HG02571 (cell line): ENCODE results near the gene NCBP3.

ENCODE experiments used
- ATAC-seq: cut with Tn5 transposase; IDR thresholded peaks from one replicate; pipeline ENCODE4 v1.9.1; 2021; ENCODE audit warnings: mild to moderate bottlenecking, moderate library complexity; ENCODE audit not compliant: unreplicated experiment

The NCBP3 gene

DNA sequence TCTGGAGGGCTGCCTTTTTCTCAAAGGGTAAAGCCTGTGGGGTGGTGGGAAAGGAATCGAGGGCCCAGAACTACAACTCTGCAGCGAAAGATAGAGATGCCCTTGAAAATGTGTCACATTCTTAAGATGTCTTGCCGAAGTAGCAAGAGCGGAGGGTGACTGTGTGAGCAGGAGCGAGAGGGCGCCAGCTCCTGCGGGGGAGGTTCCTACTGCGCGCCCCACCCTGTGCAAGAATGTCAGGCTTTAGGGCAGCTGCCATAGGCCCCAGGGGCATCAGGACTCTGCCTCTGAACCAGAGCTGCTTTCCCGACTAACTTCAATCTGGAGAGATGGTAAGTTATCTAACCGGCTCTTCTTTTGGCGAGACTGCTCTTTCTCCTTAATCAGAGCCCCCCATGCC, 33.3 kb downstream of the NCBP3 start:
- no peak for ATAC-seq

DNA sequence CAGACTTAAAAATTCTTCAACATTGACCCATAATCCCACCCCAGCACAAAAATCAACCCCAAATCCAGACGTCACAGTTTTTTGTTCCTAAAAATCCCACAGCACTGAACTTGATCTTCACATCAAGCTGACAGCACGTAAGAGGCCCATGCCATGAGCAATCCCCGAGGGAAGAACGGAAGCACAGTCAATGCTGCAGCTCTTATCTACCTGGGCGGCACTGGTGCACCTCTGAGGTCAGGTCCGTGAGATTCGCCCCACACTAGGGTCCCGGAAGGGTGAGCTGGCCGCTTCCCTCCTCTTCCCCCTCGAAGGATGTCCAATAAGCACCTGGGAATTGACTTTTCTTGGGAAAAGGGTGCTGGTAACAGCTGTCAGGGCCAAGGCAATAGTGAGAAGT, 33.8 kb downstream of the NCBP3 start:
- no peak for ATAC-seq

DNA sequence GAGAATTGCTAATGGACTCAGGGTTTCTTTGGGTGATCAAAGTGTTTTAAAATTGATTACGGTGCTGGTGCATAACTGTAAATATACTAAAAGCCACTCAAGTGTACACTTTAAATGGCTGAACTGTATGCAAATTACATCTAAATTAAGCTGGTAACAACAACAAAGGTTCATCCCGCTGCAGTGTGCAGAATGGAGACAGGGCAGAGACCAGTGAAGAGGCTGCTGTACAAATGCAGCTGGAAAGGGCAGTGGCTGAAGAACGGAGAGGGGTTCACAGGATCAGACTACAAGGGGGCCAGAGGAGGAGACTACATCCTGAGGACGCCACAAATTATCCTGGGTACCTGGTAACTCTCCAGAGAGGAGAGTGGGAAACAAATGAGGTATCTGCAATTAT, 36.0 kb downstream of the NCBP3 start:
- no peak for ATAC-seq

DNA sequence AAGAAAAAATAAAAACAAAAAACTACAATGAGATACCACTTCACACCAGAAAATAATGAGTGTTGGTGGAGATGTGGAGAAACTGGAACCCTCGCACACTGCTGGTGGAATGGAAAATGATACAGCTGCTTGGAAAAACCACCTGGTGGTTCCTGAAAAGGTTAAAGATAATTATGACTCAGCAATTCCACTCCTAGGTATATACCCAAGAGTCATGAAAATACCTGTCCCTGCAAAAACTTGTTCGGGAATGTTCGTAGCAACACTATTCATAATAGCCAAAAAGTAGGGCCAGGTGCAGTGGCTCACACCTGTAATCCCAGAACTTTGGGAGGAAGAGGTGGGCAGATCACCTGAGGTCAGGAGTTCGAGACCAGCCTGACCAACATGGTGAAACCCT, 36.9 kb downstream of the NCBP3 start:
- no peak for ATAC-seq

DNA sequence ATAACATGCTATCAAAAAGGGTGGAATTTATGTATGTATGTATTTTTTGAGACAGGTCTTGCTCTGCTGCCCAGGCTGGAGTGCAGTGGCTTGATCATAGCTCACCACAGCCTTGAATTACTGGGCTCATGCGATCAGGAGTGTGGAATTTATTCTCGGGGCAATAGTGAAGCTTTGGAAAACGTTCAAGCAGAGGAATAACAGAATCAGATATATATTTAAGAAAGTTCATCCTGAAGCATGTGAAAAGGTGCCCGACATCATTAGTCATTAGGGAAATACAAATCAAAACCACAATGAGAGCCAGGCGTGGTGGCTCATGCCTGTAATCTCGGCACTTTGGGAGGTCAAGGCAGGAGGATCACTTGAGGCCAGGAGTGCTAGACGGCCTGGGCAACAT, 37.3 kb downstream of the NCBP3 start:
- no peak for ATAC-seq

DNA sequence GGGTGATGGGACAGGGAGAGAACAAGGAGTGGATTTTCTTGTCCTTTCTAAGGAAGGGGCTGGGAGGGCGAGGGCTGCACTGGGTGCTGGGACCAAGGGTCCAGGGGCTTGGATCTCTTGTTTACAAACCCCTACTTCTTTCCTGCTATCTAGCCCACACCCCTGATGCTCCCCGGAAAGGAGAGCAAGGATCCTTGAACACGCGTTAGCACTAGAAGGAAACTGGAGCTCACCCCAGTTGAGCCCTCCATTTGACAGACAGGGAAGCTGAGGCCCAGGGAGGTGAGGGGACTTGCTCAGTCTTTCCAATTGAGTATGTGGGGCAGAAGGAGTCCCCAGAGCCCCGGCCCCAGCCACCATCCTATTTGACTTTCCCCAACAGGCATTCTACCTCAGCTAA, 40.5 kb downstream of the NCBP3 start:
- ATAC-seq, result no peak

DNA sequence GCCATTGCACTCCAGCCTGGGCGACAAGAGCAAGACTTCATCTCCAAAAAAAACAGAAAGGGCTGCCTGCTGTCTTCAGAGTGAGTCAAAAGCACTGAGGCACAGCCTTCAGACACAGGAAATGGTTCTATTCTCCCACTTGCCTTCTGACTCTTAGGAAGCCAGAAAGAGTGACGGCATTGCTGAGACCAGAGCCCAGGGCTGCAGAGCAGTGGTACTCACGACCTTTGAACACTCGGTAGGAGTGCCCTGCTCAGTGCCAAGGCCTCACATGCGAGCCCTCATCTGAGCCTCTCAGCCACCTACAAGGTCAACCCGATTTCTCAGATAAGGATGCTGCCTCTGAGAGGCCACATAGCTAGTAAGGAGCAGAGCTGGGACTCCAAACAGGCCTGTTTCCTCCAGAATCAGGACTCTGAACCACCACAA, 41.5 kb downstream of the NCBP3 start:
- no peak for ATAC-seq

DNA sequence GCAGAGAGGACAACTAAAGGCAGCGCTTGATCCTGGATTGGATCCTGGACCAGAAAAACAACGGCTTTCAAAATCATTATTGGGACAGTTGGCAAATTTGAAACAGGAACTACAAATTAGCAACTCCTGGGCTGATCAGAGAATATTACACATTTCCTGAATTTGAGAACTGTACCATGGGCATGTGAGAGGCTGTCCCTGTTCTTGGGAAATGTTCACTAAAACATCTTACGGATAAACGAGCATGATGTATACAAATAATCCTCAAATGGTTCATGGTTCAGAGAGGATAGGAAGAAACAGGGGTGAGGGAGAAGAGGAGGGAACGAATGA, 42.8 kb downstream of the NCBP3 start:
- no peak for ATAC-seq

DNA sequence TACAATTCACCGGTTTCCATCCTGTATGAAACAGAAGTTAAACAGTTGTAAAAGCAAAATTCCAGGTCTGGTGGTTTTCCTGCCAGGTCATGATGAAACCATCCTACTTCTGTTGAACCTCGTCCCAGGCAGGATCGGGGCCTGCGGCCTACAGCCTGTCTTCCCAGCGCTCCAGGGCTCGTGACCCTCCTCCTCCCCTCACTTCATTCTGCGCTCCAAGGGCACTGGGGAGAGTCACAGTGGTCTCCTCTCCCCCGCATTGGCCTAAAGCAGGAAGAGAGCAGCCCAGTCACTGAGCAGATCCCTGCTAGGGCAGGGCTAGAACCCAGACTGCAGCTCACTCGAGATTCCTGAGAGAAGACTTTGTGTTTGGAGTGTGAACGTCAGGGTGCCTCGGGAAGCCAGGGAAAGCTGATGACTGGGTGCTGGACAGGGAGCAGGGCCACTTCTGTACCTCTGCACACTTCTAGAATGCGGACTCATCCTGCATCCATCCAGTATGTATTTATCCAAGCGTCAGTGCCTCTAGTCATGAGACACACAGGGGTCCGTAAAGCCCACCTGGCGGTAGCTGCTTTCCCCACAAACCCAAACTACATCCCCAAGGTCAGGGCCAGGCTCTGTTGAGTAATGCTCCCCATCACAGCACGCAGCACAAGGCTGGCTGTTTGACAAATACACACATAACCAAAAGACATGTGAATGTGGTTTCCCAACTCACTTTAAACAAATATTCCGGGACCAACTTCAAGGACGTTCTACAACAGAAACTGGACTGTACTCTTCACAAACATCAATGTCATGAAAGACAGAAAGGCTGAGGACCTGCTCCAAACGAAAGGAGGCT, 43.4 kb downstream of the NCBP3 start:
- no peak for ATAC-seq

DNA sequence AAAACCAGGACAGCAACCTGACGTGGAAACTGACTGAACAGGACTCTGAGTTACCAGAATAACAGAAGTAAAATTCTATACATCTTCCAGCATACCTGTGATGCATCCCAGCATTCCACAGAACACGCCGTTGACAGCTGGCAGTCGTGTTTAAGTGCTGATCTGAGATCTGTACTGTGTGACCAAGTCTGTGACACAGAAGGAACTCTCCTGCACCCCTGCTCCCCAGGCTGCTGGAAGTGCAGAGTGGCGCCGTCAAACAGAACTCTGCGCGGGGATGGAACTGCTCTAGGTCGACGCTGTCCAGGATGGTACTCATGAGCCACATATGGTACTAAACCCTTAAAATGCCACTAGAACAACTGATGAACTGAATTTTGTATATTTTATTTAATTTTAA, 44.3 kb downstream of the NCBP3 start:
- no peak for ATAC-seq

DNA sequence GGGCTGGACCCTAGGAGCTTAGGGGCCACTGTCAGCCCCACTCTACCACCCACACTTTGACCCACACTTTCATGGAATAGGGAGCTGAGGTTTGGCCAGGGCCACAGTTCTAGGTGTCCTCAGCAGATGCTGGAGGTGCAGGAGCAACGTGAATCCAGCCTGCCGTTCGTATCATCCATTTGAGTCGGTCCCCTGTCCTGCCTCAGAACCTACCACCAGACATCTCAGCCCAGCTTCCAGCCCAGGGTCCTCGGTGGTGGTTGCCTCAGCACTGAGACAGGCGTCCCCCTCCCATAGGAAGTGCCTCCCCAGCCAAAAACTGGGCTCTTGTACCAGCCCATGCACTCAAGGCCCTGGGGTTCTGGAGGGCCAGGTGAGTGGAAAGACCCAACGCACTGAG, 44.7 kb downstream of the NCBP3 start:
- ATAC-seq, result no peak

DNA sequence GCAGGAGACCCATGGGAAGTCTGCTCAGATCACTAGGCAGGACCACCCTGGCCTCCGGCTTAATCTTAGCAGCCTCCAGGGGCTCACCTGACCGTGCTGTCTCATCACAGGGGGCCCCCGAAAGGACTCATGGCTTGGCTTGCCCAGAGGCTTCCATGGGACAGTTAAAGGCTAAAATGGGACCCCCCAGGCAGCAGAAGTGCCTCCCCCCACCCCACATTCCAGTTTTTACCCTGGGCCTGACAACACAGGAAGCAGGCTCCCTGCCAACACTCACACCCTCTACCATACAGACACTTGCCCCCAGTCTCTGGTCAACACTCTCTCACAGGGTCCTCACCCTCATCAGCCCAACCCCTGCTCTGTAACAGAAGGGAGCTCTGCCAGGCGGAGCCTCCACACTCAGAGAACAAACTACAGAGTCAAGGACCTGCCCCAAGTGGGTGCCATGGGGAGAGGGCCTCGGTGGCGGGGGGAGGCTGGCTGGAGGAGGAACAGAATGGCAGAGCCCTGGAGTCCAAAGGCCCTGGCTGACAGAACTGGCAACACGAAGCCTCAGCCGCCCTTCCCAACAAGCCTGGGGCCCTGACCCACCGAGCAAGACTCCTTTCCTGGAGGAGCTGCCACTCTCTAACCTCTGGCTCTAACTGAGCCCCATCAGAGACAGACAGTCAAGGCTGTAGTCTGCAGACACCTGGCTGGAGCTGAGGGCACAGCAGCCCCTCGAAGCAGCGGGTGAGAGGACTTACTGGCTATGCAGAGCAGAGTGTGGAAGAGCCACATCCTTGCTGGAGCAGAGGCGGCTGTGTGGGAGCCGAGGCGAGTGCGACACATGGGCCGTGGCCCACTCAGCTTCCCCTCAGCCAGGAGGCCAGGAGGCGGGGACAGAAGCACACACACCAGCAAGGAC, 45.4 kb downstream of the NCBP3 start, which contains the start of gene ITGAE:
ITGAE (minus strand) TSS at position 827 of the 910 bp plus-strand sequence; CDS start at position 783, 44 bp downstream.
- ATAC-seq, result no peak

DNA sequence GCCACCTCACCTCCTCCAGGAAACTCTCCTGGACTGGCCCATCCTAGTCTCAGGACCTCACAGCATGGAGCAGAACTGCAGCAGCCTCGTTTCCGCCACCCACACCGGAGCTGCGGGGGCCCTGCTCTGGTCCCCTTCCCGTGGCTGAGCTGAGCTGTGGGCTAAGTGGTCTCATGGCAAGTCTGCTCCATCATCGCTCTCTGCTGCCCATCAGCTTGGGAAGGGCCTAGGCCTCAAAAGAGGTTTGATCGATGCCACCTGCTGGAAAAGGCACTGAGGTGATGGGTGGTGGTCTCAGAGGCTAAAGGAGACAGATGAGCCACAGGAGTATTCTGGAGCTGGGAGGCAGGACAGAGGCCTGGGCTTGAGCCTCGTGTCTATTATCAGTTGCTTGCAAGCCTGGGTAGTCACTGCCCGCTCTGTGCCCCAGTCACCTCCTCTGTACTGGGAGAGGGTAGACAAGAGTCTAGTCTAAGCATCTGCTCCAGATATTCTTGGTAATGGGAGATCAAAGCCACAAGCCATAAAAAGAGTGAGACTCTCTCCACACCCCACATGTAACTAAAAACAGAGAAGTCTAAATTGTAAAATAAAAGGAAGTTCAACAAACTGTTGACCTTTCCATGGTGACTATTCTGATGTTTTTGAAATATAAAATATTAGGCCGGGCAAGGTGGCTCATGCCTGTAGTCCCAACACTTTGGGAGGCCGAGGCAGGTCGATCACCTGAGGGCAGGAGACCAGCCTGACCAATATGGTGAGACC, 46.7 kb downstream of the NCBP3 start:
- ATAC-seq, result no peak

DNA sequence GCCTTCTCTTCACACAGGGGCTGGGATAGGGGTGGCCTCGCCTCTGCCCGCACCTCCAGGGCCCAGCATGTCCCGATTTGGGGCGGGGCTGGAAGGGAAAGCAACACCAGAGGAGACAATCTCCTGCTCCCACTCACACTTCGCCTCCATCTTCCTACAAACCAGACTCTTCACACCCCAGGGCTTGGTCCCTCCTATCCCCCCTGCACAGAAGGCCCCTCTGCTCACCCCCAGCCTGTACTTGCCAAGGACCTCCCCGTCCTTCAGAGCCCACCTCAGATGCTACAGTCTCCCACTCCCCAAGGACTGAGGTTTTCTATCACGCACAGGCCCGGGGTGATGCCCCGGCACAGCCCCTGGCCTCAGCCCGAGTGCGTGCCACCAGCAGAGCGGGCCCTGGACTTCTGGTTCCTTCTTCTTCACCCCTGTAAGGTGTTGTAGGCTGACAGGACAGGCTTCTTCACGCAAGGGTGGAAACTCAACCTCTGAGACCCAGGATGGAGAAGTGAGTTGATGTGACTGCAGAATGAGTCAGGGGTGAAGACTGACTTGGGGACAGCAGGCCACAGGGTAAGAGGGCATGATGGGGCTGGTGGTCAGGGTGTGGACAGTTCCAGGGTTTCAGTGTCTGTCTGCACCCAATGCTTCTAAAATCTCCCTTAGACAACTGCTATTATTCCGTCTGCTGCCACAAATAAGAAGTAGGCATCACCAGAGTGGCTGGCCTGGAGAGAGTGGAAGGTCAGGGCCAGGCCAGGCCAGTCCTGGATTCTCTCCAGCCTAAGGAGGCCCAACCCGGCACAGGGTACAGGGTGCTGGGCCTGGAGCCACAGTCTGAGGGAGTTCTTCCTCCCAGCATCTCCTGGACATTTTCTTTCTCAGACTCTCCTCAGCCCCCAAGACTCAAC, 47.5 kb downstream of the NCBP3 start:
- no peak for ATAC-seq

DNA sequence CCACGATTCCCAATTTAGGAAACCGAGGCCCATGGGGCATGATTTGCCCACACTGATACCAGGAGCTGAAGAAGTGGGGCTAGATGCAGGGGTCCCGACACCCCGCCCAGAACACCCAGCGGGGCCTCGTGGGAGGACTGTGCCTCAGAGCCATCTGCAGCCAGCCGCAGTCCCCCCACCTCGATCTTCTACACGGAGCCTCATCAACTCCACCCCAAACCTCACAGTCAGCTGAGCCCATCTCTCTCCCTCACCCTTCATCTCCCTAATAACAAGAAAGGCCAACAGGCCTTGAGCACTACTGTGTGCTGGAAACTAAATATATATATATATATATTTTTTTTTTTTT, 49.2 kb downstream of the NCBP3 start:
- no peak for ATAC-seq

DNA sequence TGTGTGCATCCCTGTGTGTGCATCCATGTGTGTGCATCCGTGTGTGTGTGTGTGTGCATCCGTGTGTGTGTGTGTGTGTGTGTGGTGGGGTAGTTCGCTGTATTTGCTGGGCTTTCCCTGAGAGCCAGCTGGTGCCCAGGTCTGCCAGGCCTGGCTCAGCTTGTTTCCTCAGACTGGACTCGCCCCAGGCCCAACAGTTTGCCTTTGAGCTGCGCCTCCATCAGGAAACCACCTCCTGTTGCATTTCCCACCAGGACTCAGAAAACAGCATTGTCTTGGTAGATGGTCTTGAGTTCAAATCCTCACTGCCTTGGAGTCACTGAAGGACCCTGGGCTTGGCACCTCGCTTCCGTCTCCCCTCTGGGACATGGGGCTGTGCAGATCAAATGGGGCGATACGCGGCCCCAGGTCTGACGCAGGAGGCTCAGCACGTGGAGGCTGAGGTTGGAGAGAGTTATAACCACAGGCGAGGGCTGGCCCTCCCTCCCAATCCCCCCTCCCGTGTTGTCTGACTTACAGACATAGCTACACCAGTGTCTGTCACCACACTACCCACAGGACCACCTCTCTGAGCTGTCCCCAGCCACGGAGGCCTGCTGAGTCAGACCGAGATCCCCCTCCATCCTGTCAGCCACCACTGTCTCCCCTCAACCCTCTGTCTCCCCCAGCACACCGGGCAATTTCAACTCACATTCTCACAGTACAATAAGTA, 49.8 kb downstream of the NCBP3 start:
- no peak for ATAC-seq

DNA sequence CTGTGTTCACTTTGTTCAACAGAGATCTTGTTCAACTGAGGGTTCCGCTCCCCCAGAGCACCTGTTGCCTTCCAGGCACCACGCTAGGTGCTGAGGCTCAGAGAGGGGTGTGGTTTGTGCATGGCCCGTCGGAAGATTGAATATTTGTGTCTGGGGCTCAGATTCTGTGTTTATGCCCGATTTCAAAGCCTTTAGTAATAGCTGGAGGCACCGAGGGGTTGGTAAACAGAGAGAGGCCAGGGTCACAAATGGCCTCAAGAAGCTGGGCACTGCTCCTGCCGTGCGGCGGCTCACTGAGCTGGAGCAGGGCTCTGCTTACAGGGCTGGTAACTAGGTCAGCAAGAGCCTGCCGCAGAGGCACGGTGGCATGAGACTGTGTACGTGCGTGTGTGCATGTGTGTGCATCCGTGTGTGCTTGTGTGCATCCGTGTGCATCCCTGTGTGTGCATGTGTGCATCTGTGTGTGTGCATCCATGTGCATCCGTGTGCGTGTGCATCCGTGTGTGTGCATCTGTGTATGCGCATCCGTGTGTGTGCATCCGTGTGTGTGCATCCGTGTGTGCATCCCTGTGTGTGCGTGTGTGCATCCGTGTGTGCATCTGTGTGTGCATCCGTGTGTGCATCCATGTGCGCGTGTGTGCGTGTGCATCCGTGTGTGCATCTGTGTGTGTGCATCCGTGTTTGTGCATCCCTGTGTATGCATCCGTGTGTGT, 50.5 kb downstream of the NCBP3 start:
- ATAC-seq, result no peak

DNA sequence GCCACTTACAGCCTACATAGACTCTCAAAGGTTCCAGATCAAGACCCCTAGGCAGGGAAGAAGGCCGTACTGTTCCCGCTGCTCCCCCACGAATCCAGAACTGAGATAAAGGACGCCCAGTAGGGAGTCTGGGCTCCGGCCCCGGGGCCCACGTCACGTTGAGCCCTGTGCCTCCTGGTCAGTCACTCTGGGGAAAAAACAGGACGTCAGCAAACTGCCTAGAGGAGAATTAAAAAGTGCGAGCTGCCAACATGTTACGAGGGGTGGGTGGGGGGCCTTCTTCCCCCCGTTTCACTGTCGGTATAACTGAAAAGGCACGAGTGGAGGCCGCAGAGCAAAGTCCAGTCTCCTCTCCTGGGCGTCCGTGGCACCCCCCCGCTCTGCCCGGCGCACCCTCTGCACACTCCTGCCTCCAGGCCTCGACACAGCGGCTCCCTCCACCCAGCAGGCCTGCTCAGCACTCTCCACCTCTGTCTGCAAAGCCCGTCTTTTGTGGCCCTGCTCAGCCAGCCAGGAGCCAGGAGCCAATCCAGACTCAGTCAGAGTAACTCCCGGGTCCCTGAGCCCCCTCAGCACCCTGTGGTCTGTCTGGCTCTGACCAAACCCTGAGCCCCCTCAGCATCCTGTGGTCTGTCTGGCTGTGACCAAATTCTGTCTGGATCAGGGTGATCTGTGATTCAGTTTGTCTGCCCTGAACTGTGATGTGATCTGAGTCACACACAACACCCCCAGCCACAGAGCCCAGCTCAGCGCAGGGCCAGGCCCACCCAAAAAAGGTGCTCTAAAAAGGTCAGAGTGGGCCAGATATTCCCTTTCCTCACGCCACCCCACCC, 51.3 kb downstream of the NCBP3 start:
- no peak for ATAC-seq
